A204.1 (cell line): ENCODE results near the gene TOP2A.

Experiments used
- FAIRE-seq: peaks from 2 replicates; lab custom pipeline; 2012; peaks lifted over from hg19 to GRCh38; lab: Jason Lieb, UNC

TOP2A gene

DNA sequence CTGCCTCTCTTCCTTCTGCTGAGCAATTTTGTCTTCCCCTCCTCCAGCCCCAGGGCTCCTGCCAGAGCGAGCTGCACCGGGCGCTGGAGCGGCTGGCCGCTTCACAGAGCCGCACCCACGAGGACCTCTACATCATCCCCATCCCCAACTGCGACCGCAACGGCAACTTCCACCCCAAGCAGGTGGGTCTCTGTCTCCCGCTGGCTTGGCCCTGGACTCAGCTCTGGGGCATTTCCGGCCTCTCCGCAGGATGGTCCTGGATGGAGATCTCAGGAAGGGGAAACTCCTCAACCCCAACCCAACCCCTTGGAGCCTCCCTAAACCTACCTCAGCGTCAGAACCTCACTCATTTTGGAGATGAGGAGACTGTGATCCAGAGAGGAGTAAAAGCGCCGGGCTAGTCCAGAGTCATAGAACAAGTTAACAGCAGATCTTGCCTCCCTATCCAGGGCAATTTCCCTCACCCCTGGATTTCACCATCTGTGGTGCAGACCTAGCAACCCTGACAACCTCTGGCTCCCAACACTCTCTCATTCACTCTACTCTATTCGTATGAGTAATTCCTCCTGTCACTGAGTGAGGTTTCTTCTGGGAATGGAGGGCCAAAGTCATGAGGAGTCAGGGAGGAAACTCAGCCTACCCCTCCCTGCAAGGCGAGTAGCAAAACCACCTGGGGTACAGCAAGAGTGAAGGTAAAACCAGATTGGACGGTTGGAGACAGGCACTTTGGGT is 36.4 kb upstream of the TOP2A start:
- no peak for FAIRE-seq

DNA sequence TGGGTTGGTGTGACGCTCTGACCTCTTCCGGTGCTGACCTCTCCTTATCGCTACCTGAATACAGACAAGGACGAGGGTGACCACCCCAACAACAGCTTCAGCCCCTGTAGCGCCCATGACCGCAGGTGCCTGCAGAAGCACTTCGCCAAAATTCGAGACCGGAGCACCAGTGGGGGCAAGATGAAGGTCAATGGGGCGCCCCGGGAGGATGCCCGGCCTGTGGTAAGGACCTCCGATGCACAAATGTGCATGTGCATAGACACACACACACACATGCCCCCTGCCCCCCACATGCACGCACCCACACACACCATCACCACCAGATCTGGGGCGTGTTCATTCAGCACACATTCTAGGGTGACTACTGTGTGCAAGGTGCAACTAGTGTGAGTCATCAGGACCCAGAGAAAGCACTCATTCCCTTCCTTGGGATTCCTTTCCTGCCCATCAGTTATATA is 35.3 kb upstream of the TOP2A start:
- no peak for FAIRE-seq

DNA sequence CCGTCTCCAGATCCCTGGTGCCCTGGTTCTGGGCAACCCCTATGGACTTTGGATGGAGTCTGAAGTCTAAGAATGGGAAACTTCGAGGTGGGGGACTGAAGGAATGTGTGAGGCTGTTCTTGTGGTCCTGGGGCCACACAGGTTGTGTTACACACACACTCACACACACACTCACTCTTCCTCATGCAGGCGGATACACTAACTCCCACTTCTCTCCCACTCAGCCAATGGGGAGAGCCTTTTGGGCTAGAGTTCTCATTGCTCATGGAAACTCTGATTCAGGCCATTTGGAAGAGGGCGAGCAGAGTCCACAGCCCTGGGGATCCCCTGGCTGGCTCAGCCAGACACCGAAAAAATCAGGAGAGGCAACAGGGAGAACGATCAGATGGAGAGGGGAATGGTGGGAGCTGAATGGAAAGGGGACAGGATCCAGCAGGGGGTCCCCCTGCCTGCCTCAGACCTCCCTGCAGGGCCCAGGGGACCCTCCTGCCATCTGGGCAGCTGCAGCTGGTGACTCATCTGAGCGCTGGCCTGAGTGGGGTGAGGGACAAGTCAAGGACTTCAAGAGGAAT is 34.6 kb upstream of the TOP2A start:
- no peak for FAIRE-seq

- FAIRE-seq: no peak
These were observed 33.7 kb upstream of the TOP2A start for GRCh38 chr17:40451420-40451819.

DNA sequence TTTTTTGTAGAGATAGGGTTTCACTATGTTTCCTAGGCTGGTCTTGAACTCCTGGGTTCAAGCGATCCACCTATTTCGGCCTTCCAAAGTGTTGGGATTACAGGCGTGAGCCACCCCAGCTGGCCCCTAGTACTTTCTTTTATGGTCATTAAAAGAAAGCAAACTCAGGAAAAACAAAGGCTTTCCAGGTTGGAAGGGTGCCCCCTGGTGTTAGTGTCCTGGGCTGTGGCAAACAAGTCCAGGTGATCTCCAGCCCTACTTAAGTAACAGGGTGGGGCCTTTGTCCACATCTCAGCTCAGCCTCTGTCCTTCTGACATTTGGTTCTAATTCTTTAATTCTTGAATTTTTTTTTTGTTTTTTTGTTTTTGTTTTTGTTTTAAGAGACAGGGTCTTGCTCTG is 32.5 kb upstream of the TOP2A start:
- no peak for FAIRE-seq

- no peak for FAIRE-seq
These were observed 31.1 kb upstream of the TOP2A start for GRCh38 chr17:40448639-40449261.

GRCh38 chr17:40448213-40448638 is 30.5 kb upstream of the TOP2A start:
- FAIRE-seq: no peak

- no peak for FAIRE-seq
These were observed 30.1 kb upstream of the TOP2A start for GRCh38 chr17:40447806-40448205.

GRCh38 chr17:40447148-40447644 is 29.5 kb upstream of the TOP2A start:
- no peak for FAIRE-seq

DNA sequence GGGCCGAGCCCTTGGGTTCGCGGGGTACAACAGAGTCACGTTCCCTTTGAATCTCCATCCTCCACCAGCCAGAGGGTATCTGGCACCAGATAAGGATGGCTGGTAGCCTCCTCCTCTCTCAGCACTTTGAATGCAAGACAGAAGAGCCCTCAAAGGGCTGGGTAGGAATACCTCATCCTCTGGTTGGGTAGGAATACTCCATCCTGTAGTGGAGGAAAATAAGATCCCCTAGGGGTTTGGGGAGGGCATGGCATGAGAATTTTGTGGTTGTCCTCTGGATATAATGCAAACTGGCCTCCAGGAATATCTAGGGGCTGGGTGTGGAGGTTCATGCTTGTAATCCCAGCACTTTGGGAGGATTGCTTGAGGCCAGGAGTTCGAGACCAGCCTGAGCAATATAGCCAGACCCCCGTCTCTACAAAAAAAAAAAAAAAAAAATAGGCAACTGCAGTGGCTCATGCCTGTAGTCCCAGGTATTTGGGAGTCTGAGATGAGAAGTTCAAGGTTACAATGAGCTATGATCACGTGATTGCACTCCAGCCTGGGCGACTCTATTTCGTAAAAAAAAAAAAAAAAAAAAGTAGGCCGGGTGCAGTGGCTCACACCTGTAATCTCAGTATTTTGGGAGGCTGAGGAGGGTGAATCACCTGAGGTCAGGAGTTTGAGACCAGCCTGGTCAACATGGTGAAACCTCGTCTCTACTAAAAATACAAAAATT is 28.2 kb upstream of the TOP2A start:
- FAIRE-seq: no peak

DNA sequence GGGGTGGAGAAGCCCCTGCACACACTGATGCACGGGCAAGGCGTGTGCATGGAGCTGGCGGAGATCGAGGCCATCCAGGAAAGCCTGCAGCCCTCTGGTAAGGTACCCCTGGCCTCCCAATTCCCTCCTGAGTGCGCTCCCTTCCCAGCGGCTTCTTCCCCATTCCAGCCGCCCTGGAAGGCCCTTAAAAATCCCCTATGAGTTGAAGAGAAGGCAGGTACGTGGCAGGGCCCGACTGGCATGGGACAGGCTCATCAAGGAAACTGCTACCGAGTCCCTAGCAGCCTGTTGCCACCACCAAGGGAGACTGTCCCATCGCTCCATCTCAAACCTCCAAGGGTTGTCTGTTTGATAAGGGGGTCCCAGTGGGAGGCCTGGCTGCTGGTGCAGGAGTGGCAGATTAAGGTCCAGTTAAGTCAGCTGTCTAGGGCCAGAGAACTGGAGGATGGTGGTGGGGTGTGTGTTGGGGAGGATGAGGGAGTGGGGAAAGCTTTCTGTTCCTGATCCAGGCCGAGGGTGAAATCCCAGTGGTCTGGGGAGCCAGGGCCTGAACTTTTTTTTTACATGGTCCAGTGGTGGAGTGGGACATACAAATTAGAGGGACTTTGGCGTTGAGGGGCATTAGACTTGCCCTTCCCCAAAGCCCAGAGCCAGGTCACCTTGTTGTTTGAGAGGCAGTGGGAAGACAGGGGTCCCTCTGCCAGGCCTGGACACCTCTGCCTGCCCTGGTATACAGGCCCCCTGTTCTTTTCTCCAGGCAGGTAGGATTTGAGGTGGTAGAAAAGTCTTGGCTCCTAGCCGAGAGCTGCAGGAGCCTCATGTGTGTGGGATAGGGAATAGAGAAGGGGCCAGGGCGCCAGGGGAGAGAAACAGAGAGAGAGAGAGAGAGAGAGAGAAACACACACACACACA is 26.5 kb upstream of the TOP2A start:
- FAIRE-seq: no peak

DNA sequence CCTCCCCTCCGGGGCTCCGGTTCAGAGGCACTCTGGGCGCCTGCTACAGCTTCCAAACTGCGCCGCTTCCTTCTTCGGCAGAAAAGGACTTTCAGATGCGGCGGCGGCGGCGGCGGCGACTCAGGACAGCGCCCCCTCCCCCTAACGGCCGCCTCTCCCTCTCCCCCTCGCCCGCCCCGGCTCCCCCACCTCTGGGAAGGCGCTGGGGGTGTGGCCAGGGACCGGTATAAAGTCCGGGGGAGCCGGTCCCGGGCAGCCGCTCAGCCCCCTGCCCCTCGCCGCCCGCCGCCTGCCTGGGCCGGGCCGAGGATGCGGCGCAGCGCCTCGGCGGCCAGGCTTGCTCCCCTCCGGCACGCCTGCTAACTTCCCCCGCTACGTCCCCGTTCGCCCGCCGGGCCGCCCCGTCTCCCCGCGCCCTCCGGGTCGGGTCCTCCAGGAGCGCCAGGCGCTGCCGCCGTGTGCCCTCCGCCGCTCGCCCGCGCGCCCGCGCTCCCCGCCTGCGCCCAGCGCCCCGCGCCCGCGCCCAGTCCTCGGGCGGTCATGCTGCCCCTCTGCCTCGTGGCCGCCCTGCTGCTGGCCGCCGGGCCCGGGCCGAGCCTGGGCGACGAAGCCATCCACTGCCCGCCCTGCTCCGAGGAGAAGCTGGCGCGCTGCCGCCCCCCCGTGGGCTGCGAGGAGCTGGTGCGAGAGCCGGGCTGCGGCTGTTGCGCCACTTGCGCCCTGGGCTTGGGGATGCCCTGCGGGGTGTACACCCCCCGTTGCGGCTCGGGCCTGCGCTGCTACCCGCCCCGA is 25.7 kb upstream of the TOP2A start, which contains the start of gene IGFBP4:
TSS of gene IGFBP4 (plus strand) at position 255 of the 792 bp plus-strand sequence. CDS start at position 541, 286 bp downstream.
- FAIRE-seq: no peak

- FAIRE-seq: no peak
These were observed 24.9 kb upstream of the TOP2A start for GRCh38 chr17:40442392-40443195.

DNA sequence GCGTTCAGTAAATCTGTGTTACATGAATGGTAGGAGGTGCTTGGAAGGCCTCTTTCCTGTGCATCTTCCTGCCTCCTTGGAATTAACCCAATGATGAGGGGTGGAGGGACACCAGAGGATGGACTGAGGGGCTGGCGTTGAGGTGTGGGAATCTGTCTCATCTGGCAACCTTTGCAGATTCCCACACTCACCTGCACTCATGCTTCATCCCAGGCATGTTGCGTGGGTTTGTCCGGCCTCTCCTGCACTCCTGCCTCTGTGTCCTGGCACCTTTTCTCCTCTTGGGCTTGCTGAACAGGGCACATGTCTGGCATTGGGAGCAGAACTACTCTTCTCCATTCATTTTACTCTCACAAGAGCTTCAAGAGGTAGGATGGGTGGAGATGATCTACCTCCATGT is 22.5 kb upstream of the TOP2A start:
- FAIRE-seq: no peak

GRCh38 chr17:40437095-40437732 is 19.5 kb upstream of the TOP2A start:
- no peak for FAIRE-seq

- FAIRE-seq: no peak
These were observed 18.9 kb upstream of the TOP2A start for GRCh38 chr17:40436636-40437035.

GRCh38 chr17:40433551-40434415 is 16.1 kb upstream of the TOP2A start:
- no peak for FAIRE-seq

DNA sequence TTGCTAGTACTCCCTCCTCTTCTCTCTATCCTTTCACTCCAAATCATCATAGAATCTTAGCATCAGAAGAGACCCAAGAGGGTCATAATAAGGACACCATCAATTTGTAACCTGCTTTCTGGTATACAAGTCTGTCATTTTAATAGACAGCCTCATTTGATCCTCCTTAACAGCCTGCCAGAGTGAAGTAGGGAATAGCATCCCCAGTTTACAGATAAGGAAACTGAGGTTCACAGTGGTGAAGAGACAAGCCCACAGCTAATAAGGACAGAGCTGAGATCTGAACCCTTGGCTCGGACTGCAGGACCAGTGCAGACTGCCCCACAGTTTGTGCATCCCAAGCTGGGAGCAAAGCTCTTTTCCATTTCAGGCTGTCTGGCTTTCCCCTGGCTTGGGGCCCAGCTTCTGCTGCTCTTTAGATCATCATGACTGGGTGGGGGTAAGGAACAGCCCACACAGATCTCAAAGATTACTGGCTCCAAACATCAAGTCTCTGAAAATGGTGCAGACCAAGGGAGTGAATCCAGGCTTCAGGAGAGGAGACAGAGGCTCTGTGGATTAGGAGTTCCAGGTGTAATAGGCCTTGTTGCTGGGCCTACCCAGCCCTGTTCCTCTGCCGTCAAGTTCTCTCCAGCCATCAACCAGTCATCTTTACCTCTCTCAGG is 15.3 kb upstream of the TOP2A start:
- no peak for FAIRE-seq
